ENCODE results near the gene VSTM1. TPM values are rescaled to one million over a fixed set of nuclear protein-coding genes. Genes with fewer than 3 reads are reported as not detected.
A peak's percentile ranks its signal among the peaks of the same experiment; 100 is the strongest.

VSTM1 gene, protein sequence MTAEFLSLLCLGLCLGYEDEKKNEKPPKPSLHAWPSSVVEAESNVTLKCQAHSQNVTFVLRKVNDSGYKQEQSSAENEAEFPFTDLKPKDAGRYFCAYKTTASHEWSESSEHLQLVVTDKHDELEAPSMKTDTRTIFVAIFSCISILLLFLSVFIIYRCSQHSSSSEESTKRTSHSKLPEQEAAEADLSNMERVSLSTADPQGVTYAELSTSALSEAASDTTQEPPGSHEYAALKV
- total RNA-seq (2013): 14.5 TPM
- 100 to 1,000 TPM in 2 of 3 donors, 1 to 10 TPM in 1; 3.7 to 172 (median 137) TPM for polyA plus RNA-seq
- polyA minus RNA-seq: 35.2 and 63.3 TPM in 2 replicates
- 1.0 to 36.4 (median 17.0) reads per million in 11 experiments for total RNA-seq

DNA sequence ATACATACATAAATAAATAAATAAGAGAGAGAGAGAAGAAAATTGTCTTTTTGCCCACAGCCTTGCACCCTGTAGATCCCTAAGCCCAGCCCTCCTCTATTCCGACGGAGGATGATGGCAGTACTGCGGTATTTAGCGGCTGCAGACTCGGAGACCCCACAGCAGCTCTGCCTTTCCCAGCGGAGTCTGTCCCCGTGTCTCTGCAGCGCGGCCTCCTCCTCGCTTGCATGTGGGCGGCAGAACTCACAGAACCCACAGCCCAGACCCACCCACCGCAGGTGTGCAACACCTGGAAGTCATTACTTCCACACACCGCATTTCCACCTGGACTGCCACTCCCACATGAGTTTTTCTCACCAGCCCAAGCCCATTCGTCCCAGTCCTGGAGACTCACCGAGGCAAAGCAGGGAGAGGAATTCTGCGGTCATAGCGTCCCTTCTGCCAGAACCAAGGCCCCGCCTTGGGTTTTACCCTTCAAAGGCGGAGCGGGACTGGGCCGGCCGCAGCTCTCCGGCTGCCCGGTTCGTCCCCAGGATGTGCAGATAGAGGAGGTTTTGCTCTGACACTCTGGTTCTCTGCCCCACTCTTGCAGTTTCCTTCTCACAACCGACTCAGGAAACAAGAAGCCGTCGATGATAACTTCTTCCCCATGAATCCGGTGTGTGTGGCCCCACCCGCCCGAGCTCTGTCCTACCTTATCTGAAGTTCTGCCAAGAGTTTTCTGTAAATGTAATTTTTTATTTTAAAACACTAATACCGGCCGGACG lies at the start of gene VSTM1:
VSTM1 (minus strand) TSS at position 548 of the 767 bp plus-strand sequence; CDS start at position 428, 120 bp downstream.
- peaks cover 2 to 11% (median 6%) of the 10 kb centered on the region in 7 donors for H3K9me3 Mint-ChIP-seq
- H3K4me1 Mint-ChIP-seq: peaks cover 37% of the 10 kb centered on the region
- TF ChIP-seq, protein P1, sequence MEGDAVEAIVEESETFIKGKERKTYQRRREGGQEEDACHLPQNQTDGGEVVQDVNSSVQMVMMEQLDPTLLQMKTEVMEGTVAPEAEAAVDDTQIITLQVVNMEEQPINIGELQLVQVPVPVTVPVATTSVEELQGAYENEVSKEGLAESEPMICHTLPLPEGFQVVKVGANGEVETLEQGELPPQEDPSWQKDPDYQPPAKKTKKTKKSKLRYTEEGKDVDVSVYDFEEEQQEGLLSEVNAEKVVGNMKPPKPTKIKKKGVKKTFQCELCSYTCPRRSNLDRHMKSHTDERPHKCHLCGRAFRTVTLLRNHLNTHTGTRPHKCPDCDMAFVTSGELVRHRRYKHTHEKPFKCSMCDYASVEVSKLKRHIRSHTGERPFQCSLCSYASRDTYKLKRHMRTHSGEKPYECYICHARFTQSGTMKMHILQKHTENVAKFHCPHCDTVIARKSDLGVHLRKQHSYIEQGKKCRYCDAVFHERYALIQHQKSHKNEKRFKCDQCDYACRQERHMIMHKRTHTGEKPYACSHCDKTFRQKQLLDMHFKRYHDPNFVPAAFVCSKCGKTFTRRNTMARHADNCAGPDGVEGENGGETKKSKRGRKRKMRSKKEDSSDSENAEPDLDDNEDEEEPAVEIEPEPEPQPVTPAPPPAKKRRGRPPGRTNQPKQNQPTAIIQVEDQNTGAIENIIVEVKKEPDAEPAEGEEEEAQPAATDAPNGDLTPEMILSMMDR (IDR thresholded peaks at IDR 0.05): no peak
- peak within 1 kb of the TSS; percentile 84 for H2AFZ ChIP-seq (ENCODE audit: insufficient read depth, low read depth, low read length, poor library complexity, severe bottlenecking)
- peaks cover 40 to 46% of the 10 kb centered on the region in 2 donors for H3K4me1 ChIP-seq (ENCODE audit: control insufficient read depth in 1 of 2, insufficient read depth in 2 of 2, low read length in 2 of 2)
- H3K4me3 Mint-ChIP-seq: peak within 1 kb of the TSS; percentile 75 to 92
- H3K27ac ChIP-seq (ENCODE audit: low read depth in 1 of 2, low read length in 2 of 2): peak within 1 kb of the TSS; percentile 50 to 84
- H4K20me1 ChIP-seq (ENCODE audit: insufficient read depth, low read length): no peaks in the 10 kb centered on the region
- H3K4me2 ChIP-seq (replicated peaks; ENCODE audit: extremely low read depth, low read length, poor library complexity, severe bottlenecking): peak within 1 kb of the TSS; percentile 95
- H3K36me3 Mint-ChIP-seq: peaks cover 3 to 28% of the 10 kb centered on the region in 2 donors
- H3K27me3 Mint-ChIP-seq (ENCODE audit: low read depth in 3 of 3): peaks cover 0 to 3% (median 2%) of the 10 kb centered on the region in 3 donors
- H3K4me3 ChIP-seq (replicated peaks in 1 of 3; ENCODE audit: low read depth in 2 of 3, low read length in 3 of 3): peak within 1 kb of the TSS; percentile 30 to 92 (median 30)
- peaks cover 0 to 4% of the 10 kb centered on the region in 2 donors for H3K9me3 ChIP-seq (replicated peaks in 1 of 2; ENCODE audit: control insufficient read depth in 1 of 2, insufficient read depth in 1 of 2, low read length in 2 of 2)
- H3K27ac Mint-ChIP-seq: peak within 1 kb of the TSS; percentile 68 to 93 (median 88)
- no peaks in the 10 kb centered on the region for H3K27me3 ChIP-seq (ENCODE audit: control insufficient read depth in 2 of 2, insufficient read depth in 2 of 2, low read length in 2 of 2)
- peaks cover 44% of the 10 kb centered on the region for H3K79me2 ChIP-seq (ENCODE audit: insufficient read depth, low read length)
- DNase-seq: peak in 2 of 3 donors; percentile 11 to 22
- peak within 1 kb of the TSS; percentile 64 for H3K9ac ChIP-seq (ENCODE audit: insufficient read depth, low read length, poor library complexity, severe bottlenecking)
- 74% methylated on average over 15 of the region's 34 CpGs for WGBS (ENCODE audit: insufficient coverage)
- intact Hi-C loops (cut with micrococcal nuclease): no loop called here
- H3K36me3 ChIP-seq (replicated peaks in 1 of 2; ENCODE audit: control insufficient read depth in 1 of 2, insufficient read depth in 2 of 2, low read length in 2 of 2): peaks cover 0 to 9% of the 10 kb centered on the region in 2 donors

DNA sequence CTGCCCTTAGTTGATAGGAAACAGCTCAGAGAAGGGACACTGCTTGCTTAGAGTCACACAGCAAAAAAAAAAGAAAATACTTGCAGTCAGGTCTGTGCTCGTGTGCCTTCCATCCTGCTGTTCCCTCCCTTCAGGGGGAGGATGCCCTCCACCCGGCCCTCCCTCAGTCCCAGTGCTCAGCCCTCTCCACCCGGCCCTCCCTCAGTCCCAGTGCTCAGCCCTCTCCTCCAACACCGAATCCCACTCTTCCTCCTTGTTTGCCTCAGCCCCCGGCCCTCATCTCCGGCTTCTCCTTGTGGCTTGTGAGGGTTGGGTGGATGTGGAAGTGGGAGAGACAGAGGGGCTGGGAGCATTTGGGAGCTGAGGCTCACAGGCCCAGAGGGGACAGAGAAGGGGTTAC lies 46.0 kb upstream of the VSTM1 start:
- H3K36me3 ChIP-seq (replicated peaks in 1 of 2; ENCODE audit: control insufficient read depth in 1 of 2, insufficient read depth in 2 of 2, low read length in 2 of 2): peaks cover 54 to 69% of the 10 kb centered on the region in 2 donors
- Mint-ChIP-seq H3K27ac (peak overlapping the region in 1 of 7 donors; percentile 8), H3K9me3 (peaks cover 0 to 2% (median 0%) of the 10 kb centered on the region in 7 donors), H3K36me3 (peaks cover 59 to 87% of the 10 kb centered on the region in 2 donors), H3K4me3 (no peak overlapping the region), H3K4me1 (peaks cover 14% of the 10 kb centered on the region), H3K27me3 (ENCODE audit: low read depth in 3 of 3) (no peaks in the 10 kb centered on the region)
- no peak overlapping the region for H3K9ac ChIP-seq (ENCODE audit: insufficient read depth, low read length, poor library complexity, severe bottlenecking)
- H3K79me2 ChIP-seq (ENCODE audit: insufficient read depth, low read length): peaks cover 52% of the 10 kb centered on the region
- H3K9me3 ChIP-seq (replicated peaks in 1 of 2; ENCODE audit: control insufficient read depth in 1 of 2, insufficient read depth in 1 of 2, low read length in 2 of 2): no peaks in the 10 kb centered on the region
- H3K4me1 ChIP-seq (ENCODE audit: control insufficient read depth in 1 of 2, insufficient read depth in 2 of 2, low read length in 2 of 2): peaks cover 9 to 12% of the 10 kb centered on the region in 2 donors
- H3K4me3 ChIP-seq (replicated peaks in 1 of 3; ENCODE audit: low read depth in 2 of 3, low read length in 3 of 3): no peak overlapping the region
- TF ChIP-seq, protein P1 (IDR thresholded peaks at IDR 0.05): no peak
- intact Hi-C loops (cut with micrococcal nuclease): no loop called here
- no peak for DNase-seq
- H3K27ac ChIP-seq (ENCODE audit: low read depth in 1 of 2, low read length in 2 of 2): no peak overlapping the region
- H3K27me3 ChIP-seq (ENCODE audit: control insufficient read depth in 2 of 2, insufficient read depth in 2 of 2, low read length in 2 of 2): no peaks in the 10 kb centered on the region
- 50% methylated on average over 1 of the region's 6 CpGs for WGBS (ENCODE audit: insufficient coverage)
- peaks cover 57% of the 10 kb centered on the region for H4K20me1 ChIP-seq (ENCODE audit: insufficient read depth, low read length)
- no peak overlapping the region for H2AFZ ChIP-seq (ENCODE audit: insufficient read depth, low read depth, low read length, poor library complexity, severe bottlenecking)
- no peak overlapping the region for H3K4me2 ChIP-seq (replicated peaks; ENCODE audit: extremely low read depth, low read length, poor library complexity, severe bottlenecking)

Data from CD14-positive monocyte (primary cell).